ENCODE results near the gene UST. TPM values are rescaled to one million over a fixed set of nuclear protein-coding genes. Genes with fewer than 3 reads are reported as not detected.

The UST gene
- total RNA-seq, 1 donor from 2014 or later, result 5.5 TPM

DNA sequence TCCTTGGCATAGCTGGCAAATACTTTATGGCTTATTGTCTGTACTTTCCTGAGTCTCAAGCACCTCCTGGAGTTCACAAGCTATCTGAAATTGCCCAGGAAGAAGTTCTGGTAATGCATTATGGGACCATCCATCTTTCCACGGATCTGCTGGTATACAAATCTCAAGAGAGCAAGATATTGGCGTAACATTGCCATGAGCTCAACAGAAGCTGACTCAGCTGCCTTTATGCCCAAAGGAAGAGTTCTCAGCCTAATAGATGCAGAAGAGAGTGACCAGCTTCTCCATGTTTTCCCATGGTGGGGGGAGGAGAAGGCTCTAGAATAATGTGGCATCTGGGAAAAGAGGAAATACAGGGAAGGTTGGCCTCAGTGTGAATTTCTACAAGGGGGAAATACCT lies 78.7 kb downstream of the UST start:
- no peak overlapping the region for H3K27ac Mint-ChIP-seq (ENCODE audit: unreplicated experiment)
- no peaks in the 10 kb centered on the region for H3K27me3 Mint-ChIP-seq (ENCODE audit: low read depth)
- peaks cover 3% of the 10 kb centered on the region for H3K36me3 Mint-ChIP-seq (ENCODE audit: low read depth)
- DNase-seq (ENCODE audit: low read depth, low spot score), result no peak
- H3K9me3 Mint-ChIP-seq, result peaks cover 4% of the 10 kb centered on the region
- no peak overlapping the region for H3K4me3 Mint-ChIP-seq
- no peaks in the 10 kb centered on the region for H3K4me1 Mint-ChIP-seq
- TF ChIP-seq, protein P1, sequence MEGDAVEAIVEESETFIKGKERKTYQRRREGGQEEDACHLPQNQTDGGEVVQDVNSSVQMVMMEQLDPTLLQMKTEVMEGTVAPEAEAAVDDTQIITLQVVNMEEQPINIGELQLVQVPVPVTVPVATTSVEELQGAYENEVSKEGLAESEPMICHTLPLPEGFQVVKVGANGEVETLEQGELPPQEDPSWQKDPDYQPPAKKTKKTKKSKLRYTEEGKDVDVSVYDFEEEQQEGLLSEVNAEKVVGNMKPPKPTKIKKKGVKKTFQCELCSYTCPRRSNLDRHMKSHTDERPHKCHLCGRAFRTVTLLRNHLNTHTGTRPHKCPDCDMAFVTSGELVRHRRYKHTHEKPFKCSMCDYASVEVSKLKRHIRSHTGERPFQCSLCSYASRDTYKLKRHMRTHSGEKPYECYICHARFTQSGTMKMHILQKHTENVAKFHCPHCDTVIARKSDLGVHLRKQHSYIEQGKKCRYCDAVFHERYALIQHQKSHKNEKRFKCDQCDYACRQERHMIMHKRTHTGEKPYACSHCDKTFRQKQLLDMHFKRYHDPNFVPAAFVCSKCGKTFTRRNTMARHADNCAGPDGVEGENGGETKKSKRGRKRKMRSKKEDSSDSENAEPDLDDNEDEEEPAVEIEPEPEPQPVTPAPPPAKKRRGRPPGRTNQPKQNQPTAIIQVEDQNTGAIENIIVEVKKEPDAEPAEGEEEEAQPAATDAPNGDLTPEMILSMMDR (conservative IDR thresholded peaks at IDR 0.05), result no peak

DNA sequence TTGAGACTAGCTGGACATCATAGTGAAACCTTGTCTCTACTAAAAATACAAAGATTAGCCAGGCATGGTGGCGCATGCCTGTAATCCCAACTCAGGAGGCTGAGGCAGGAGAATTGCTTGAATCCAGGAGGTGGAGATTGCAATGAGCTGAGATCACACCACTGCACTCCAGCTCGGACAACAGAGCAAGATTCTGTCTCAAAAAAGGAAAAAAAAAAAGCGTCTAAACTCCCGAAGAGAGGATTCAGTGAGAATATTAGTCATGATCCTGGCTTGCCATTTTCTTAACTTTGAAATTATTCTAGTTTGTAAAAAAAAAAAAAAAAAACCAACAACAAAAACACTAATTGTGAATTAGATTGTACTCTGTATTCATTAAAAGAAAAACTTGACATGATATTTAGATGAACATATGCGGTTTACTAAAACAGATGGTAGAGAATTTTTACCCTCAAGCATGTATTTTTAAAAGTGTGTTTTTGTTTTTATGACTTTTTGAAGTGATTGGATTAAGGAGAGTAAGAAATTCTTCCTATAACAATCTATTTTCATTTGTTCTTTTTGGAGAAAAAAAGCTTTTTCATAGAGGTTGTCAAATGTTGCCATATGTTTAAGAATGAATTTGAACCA lies 80.7 kb downstream of the UST start:
- no peaks in the 10 kb centered on the region for H3K4me1 Mint-ChIP-seq
- H3K9me3 Mint-ChIP-seq, result peaks cover 4% of the 10 kb centered on the region
- H3K4me3 Mint-ChIP-seq, result no peak overlapping the region
- no peaks in the 10 kb centered on the region for H3K27me3 Mint-ChIP-seq (ENCODE audit: low read depth)
- TF ChIP-seq, protein P1 (conservative IDR thresholded peaks at IDR 0.05), result no peak
- H3K36me3 Mint-ChIP-seq (ENCODE audit: low read depth), result peaks cover 3% of the 10 kb centered on the region
- H3K27ac Mint-ChIP-seq (ENCODE audit: unreplicated experiment), result no peak overlapping the region
- no peak for DNase-seq (ENCODE audit: low read depth, low spot score)

DNA sequence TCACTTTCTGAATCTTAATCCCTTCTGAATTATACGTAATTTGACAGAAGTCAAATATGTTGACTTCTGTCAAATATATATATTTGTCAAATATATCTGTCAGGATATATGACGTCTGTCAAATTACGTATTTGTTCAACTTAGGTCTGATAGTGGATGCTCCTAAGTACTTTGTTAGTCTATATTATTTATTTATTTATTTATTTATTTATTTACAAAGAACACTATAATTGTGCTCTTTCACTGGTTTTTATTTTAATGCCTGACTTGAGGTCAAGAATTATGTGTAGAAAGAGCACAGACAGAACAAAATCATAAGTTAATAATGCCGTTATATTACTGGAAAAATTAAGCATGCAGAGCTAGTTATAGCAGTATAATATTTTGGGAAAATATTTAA lies 81.2 kb downstream of the UST start:
- no peaks in the 10 kb centered on the region for H3K4me1 Mint-ChIP-seq
- no peak overlapping the region for H3K27ac Mint-ChIP-seq (ENCODE audit: unreplicated experiment)
- H3K36me3 Mint-ChIP-seq (ENCODE audit: low read depth), result peaks cover 3% of the 10 kb centered on the region
- DNase-seq (ENCODE audit: low read depth, low spot score), result no peak
- peaks cover 4% of the 10 kb centered on the region for H3K9me3 Mint-ChIP-seq
- no peak overlapping the region for H3K4me3 Mint-ChIP-seq
- H3K27me3 Mint-ChIP-seq (ENCODE audit: low read depth), result no peaks in the 10 kb centered on the region
- TF ChIP-seq, protein P1 (conservative IDR thresholded peaks at IDR 0.05), result no peak

DNA sequence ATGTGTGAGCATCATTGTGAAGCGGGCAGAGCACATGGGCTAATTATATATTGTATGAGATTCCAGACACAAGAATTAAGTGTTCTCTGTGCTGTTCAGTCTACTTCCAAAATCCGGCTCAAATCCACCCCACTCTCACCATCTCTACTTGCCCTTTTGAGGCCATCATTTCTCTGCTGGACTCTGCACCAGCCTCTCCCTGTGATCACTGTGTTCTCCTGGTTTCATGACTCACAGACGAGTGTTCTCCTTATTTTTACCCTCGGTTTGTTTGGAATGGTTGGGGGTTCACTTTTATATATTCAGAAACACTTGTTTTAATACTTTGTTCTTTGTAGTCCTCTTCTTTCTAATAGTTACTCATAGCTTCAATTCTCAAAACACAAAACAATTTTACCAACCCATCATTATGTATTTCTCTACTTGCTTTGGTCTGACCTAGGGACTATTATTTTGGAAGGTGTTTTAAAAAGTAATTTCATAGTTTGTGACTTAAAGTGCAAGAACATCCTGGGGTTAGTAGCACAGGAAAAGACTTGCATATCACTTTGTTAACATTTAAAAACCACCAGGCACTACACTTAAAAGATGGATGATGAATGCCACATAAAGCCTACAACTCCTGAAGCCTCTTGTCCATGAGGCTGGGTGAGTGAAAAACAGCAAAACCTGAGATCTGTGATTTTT lies 82.7 kb downstream of the UST start:
- Mint-ChIP-seq H3K27ac (ENCODE audit: unreplicated experiment) (peak overlapping the region; percentile 39), H3K9me3 (peaks cover 4% of the 10 kb centered on the region), H3K4me1 (no peaks in the 10 kb centered on the region), H3K36me3 (ENCODE audit: low read depth) (peaks cover 3% of the 10 kb centered on the region), H3K4me3 (no peak overlapping the region), H3K27me3 (ENCODE audit: low read depth) (no peaks in the 10 kb centered on the region)
- TF ChIP-seq, protein P1 (conservative IDR thresholded peaks at IDR 0.05), result no peak
- DNase-seq (ENCODE audit: low read depth, low spot score), result no peak

DNA sequence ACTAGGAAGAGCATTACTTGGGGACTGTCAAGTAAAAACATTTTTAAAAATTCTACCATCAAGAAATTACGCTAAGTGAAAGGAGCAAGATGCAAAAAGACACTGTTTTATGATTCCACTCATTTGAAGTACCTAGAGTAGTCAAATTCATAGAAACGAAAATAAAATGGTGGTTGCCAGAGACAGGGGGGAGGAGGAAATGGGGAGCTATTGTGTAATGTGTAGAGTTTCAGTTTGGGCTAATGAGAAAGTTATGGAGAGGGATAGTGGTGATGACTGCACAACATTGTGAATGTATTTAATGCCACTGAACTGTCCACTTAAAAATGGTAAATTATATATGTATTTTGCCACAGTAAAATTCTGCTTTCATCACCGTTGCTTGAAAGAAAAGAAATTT lies 83.8 kb downstream of the UST start:
- Mint-ChIP-seq H3K4me1 (no peaks in the 10 kb centered on the region), H3K27ac (ENCODE audit: unreplicated experiment) (no peak overlapping the region), H3K4me3 (no peak overlapping the region), H3K36me3 (ENCODE audit: low read depth) (no peaks in the 10 kb centered on the region), H3K9me3 (no peaks in the 10 kb centered on the region), H3K27me3 (ENCODE audit: low read depth) (no peaks in the 10 kb centered on the region)
- TF ChIP-seq, protein P1 (conservative IDR thresholded peaks at IDR 0.05), result no peak
- no peak for DNase-seq (ENCODE audit: low read depth, low spot score)
